Neural cell (in vitro differentiated cells): ENCODE measurements around the gene IDS. TPM values are rescaled to one million over a fixed set of nuclear protein-coding genes. Genes with fewer than 3 reads are reported as not detected.

Experiments used
- polyA plus RNA-seq: library from polyadenylated mRNA; depleted of rRNA; stranded (reverse); fragments of >200 nt; gene quantifications from 2 replicates; pipeline ENCODE4 v1.2.3, GENCODE V29; 2014

IDS gene
- polyA plus RNA-seq, 1 donor from 2014 or later: 52.0 TPM

Other genes with a start within 250 kb of the IDS start
- 31.1 and 51.9 TPM in 2 replicates for gene EOLA1, start 35.7 kb upstream of the IDS start, polyA plus RNA-seq
- gene HSFX3, start 44.6 kb upstream of the IDS start, polyA plus RNA-seq: not detected in 2 replicates
- gene MAGEA9B, start 82.2 kb upstream of the IDS start, polyA plus RNA-seq: not detected in 2 replicates
- gene HSFX2, start 90.0 kb upstream of the IDS start, polyA plus RNA-seq: 1.3 TPM in 1 of 2 replicates, not detected in the other
- 36.5 and 50.0 TPM in 2 replicates for gene TMEM185A, start 126.5 kb upstream of the IDS start, polyA plus RNA-seq
- not detected in 2 replicates for gene MAGEA11, start 206.8 kb upstream of the IDS start, polyA plus RNA-seq